Measurements from ENCODE around the gene DIS3L2.

Gene DIS3L2

GRCh38 chr2:232228332-232228731, 266.8 kb downstream of the DIS3L2 start:
- no peak for DNase-seq (ENCODE audit: low read depth, low spot score)

GRCh38 chr2:232228971-232229894, 267.7 kb downstream of the DIS3L2 start:
- DNase-seq (ENCODE audit: low read depth, low spot score), result no peak

DNA sequence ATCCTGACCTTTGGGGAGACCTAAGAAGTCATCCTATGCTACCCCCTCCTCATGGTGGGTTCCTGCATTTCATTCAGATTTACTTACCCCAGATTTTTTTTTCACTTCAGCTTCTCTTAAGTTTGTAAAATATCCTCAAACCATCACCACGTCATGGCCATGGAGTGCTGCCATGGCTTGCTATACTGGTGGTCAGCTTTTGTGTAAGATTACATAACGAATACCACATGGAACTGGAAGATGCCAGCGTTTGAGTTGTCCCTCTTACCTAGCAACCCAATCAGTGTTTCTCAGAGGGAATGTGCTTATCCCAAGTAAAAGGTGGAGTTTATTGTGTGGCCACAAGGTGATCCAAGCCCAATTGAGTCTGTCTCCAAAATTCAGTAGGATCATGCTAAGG, 268.4 kb downstream of the DIS3L2 start:
- DNase-seq (ENCODE audit: low read depth, low spot score), result no peak

DNA sequence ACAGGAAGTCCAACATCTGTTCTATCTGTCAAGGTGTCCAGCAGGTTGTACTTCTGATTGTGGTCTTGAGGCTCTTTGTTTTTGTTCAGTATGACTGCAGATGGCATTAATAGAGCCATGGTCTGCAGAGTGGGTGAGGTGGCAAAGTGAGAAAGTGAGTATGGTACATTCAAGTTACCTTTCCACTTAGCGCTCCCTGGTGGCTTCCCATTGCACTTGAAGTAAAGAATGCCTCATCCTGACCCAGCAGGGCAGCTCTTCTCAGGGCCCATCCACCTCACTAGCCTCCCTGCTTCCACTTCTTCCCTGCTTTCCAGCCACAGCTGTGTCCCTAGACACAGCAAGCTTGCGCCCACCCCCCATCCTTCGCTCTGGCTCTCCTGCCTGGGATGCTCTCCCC, 269.0 kb downstream of the DIS3L2 start:
- DNase-seq (ENCODE audit: low read depth, low spot score), result no peak

- no peak for DNase-seq (ENCODE audit: low read depth, low spot score)
Measured at GRCh38 chr2:232231554-232231953, 270.0 kb downstream of the DIS3L2 start.

DNA sequence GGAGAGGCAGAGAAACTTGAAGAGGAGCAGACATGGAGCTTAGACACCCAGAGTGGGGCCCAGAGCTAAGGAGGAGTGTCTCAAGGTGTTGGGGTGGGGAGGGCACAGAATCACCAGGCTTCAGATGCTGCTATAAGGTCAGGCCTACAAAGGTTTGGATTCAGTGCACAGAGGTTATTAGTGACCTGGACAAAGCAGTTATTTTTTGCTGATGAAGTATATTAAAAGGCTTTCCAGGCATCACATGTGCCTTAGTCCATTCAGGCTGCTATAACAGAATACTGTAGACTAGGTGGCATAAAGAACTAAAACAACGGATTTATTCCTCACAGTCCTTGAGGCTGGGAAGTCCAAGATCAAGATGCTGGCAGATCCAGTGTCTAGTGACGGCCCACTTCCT, 271.4 kb downstream of the DIS3L2 start:
- DNase-seq (ENCODE audit: low read depth, low spot score), result no peak

- no peak for DNase-seq (ENCODE audit: low read depth, low spot score)
Measured at GRCh38 chr2:232234922-232235615, 273.6 kb downstream of the DIS3L2 start.

GRCh38 chr2:232235716-232236115, 274.2 kb downstream of the DIS3L2 start:
- no peak for DNase-seq (ENCODE audit: low read depth, low spot score)

DNA sequence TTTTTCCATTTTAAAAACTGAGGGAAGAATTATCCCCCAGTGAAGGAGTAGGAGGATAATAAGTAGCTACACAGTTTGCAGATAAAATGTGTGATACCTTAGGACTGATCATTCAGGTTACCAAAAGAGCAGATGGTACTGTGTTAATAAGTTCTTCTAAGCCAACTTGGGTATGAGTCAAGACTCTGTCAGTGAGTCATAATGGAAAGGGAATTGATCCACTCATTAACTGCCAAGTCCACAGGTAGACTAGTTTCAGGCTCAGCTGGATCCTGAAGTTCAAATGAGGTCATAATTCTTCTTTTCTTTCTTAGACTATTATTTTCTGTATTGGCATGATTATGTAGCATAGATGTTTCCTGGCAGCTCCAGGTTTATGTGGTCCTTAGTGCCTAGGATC, 274.7 kb downstream of the DIS3L2 start:
- DNase-seq (ENCODE audit: low read depth, low spot score), result no peak

DNA sequence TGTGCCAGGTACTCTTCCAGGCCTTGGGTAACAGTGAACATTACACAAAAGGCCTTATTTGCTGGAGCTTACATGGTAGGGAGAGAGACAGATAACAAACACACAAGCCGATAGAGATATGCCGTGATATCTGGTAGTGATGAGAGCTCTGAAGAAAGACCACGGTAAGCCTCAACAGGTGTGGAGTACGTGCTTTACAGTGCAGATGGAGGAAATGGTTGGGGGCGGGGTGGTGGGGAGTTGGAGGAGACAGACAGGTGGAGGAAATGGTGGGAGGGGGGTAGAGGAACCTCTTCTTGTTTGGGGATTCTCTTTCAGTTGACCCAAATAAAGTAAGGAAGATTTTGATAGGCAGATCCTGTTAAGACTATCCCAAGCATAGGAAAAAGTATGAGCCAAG, 276.0 kb downstream of the DIS3L2 start:
- no peak for DNase-seq (ENCODE audit: low read depth, low spot score)

GRCh38 chr2:232238108-232238507, 276.6 kb downstream of the DIS3L2 start:
- DNase-seq (ENCODE audit: low read depth, low spot score), result no peak

DNA sequence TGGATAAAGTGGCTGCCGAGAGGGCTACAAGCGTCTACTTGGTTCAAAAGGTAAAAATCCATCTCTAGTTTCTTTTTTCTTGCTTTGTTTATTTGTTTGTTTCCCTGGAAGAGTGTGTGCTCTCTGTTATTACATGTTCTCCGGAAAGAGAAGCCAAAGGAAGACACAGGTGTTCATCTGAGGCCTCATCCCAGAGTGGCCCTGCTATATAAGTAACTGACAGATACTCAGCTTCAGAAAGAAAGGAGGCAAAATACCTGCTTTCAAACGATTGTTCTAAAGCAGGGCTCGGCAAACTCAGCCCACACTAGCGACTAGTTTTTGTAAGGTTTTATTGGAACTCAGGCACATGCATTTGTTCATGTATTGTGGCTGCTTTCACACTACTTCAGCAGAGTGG, 277.1 kb downstream of the DIS3L2 start:
- DNase-seq (ENCODE audit: low read depth, low spot score), result no peak

GRCh38 chr2:232239951-232240681, 278.6 kb downstream of the DIS3L2 start:
- no peak for DNase-seq (ENCODE audit: low read depth, low spot score)

GRCh38 chr2:232240906-232241305, 279.4 kb downstream of the DIS3L2 start:
- no peak for DNase-seq (ENCODE audit: low read depth, low spot score)

DNA sequence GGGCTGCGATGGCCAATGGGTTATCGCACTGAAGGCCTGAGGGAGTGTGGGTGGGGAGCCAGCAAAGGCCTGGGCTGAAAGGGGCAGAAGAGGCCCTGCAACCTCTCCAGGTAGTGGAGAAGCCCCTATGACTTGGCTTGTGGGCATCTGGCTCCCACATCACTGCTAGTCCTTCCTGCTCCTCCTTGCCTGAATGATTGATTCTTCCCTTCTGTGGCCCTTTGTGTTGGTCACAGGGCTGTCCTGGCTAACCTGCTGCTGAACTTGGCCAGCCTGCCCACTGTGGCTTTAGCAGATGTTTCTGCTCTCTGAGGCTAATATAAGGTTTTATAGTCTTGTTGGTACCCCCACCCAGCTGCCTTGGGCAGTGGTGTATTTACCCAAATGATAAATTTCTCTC, 280.8 kb downstream of the DIS3L2 start:
- no peak for DNase-seq (ENCODE audit: low read depth, low spot score)

DNA sequence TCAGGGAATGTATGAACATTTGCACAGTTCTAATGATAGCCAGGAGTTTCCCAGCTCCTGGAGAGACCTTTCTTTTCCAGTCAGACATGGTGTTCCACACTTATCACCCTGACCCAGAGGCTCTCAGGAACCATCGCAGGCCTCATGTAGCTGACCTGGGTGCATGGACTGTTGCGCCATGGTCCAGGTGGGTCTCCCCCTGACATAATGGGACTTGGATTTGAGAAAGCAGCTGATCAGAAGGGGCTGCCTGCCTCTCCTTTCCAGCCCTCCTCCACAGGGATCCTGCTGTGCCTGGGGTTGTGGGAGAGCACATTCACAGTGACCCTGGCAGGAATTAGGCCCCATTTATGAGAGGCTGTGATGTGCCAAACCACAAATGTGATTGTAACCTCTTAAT, 283.6 kb downstream of the DIS3L2 start:
- no peak for DNase-seq (ENCODE audit: low read depth, low spot score)

- no peak for DNase-seq (ENCODE audit: low read depth, low spot score)
Measured at GRCh38 chr2:232246245-232246644, 284.7 kb downstream of the DIS3L2 start.

- no peak for DNase-seq (ENCODE audit: low read depth, low spot score)
Measured at GRCh38 chr2:232249096-232249495, 287.6 kb downstream of the DIS3L2 start.

GRCh38 chr2:232250246-232251175, 289.0 kb downstream of the DIS3L2 start:
- DNase-seq (ENCODE audit: low read depth, low spot score), result no peak

- DNase-seq (ENCODE audit: low read depth, low spot score), result no peak
Measured at GRCh38 chr2:232255033-232255432, 293.5 kb downstream of the DIS3L2 start.

DNA sequence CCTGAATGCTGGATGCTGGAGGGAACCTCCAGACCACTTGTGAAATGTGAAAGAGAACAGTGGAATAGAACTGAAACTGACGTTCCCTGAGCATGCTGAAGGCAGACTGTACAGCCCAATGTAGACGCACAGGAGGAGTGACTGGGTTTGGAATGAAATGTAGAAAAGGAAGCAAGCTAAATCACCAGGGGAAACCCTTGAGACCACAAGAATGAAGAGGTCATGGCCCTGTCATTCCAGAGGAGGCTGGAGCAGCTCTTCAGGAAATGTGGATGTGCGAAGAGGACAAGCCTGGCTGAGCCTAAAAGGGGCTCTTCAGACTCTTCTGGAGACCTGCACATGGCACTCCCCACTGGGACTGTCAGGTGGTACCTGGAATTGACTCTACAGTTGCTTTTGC, 298.6 kb downstream of the DIS3L2 start:
- no peak for DNase-seq (ENCODE audit: low read depth, low spot score)
